ENCODE results near the gene CRIP1. TPM values are rescaled to one million over a fixed set of nuclear protein-coding genes. Genes with fewer than 3 reads are reported as not detected.
A peak's percentile ranks its signal among the peaks of the same experiment; 100 is the strongest.

The CRIP1 gene
- total RNA-seq, 1 donor from 2014 or later: 7.6 TPM

GRCh38 chr14:105486974-105487448 is 325 bp downstream of the CRIP1 start:
- peak in 1 of 2 donors; percentile 67 for TF ChIP-seq POLR2AphosphoS5 (IDR thresholded peaks at IDR 0.05; ENCODE audit: insufficient read depth in 1 of 2, low read depth in 1 of 2)
- TF ChIP-seq CTCF (IDR thresholded peaks at IDR 0.05): no peak
- TF ChIP-seq POLR2A (IDR thresholded peaks at IDR 0.05): peak in 1 of 2 donors; percentile 37
- H3K36me3 ChIP-seq: no peaks in the 10 kb centered on the region
- peak overlapping the region; percentile 97 for H3K27ac ChIP-seq
- H3K27me3 ChIP-seq: no peaks in the 10 kb centered on the region
- H3K4me1 ChIP-seq: peaks cover 90% of the 10 kb centered on the region
- H3K4me3 ChIP-seq: peak overlapping the region; percentile 48 to 57
- intact Hi-C loops (cut with DNase I): loop anchor here (5.0 kb wide), 2 partner anchors 115 to 185 kb away; partner anchors contain the start of gene BRF1
- no peaks in the 10 kb centered on the region for H3K9me3 ChIP-seq
- DNase-seq (ENCODE audit: extremely low spot score in 2 of 2): no peak

GRCh38 chr14:105487449-105487985 is 831 bp downstream of the CRIP1 start:
- TF ChIP-seq POLR2A (IDR thresholded peaks at IDR 0.05) (no peak), POLR2AphosphoS5 (IDR thresholded peaks at IDR 0.05; ENCODE audit: insufficient read depth in 1 of 2, low read depth in 1 of 2) (no peak), CTCF (IDR thresholded peaks at IDR 0.05) (no peak)
- Histone ChIP-seq H3K9me3 (no peaks in the 10 kb centered on the region), H3K27me3 (no peaks in the 10 kb centered on the region), H3K27ac (peak overlapping the region; percentile 97), H3K4me1 (peaks cover 89% of the 10 kb centered on the region), H3K36me3 (no peaks in the 10 kb centered on the region), H3K4me3 (peak overlapping the region; percentile 48 to 57)
- intact Hi-C loops (cut with DNase I): loop anchor here (5.0 kb wide), 2 partner anchors 115 to 185 kb away; partner anchors contain the start of gene BRF1
- no peak for DNase-seq (ENCODE audit: extremely low spot score in 2 of 2)

- intact Hi-C loops (cut with DNase I): loop anchor here (5.0 kb wide), 2 partner anchors 116 to 186 kb away; partner anchors contain the start of gene BRF1
- no peak for DNase-seq (ENCODE audit: extremely low spot score in 2 of 2)
- H3K4me3 ChIP-seq: peak overlapping the region; percentile 48 to 57
Observed at GRCh38 chr14:105487986-105488777, 1.5 kb downstream of the CRIP1 start.

GRCh38 chr14:105488781-105489541 is 2.3 kb downstream of the CRIP1 start:
- intact Hi-C loops (cut with DNase I): loop anchor here (5.0 kb wide), 2 partner anchors 117 to 187 kb away; partner anchors contain the start of gene BRF1
- H3K4me1 ChIP-seq: peaks cover 74% of the 10 kb centered on the region

More at GRCh38 chr14:105487986-105488777, 1.5 kb downstream of the CRIP1 start:
- Histone ChIP-seq H3K4me1 (peaks cover 82% of the 10 kb centered on the region), H3K27ac (peak overlapping the region; percentile 97), H3K36me3 (no peaks in the 10 kb centered on the region), H3K27me3 (no peaks in the 10 kb centered on the region), H3K9me3 (no peaks in the 10 kb centered on the region)
- no peak for TF ChIP-seq CTCF (IDR thresholded peaks at IDR 0.05)
- TF ChIP-seq POLR2A (IDR thresholded peaks at IDR 0.05): no peak
- peak in 1 of 2 donors; percentile 12 for TF ChIP-seq POLR2AphosphoS5 (IDR thresholded peaks at IDR 0.05; ENCODE audit: insufficient read depth in 1 of 2, low read depth in 1 of 2)

More at GRCh38 chr14:105488781-105489541, 2.3 kb downstream of the CRIP1 start:
- peak overlapping the region; percentile 97 for H3K27ac ChIP-seq
- no peaks in the 10 kb centered on the region for H3K36me3 ChIP-seq
- no peaks in the 10 kb centered on the region for H3K27me3 ChIP-seq
- TF ChIP-seq POLR2A (IDR thresholded peaks at IDR 0.05) (no peak), CTCF (IDR thresholded peaks at IDR 0.05) (no peak), POLR2AphosphoS5 (IDR thresholded peaks at IDR 0.05; ENCODE audit: insufficient read depth in 1 of 2, low read depth in 1 of 2) (no peak)
- H3K9me3 ChIP-seq: no peaks in the 10 kb centered on the region
- H3K4me3 ChIP-seq: peak overlapping the region; percentile 57 to 76
- DNase-seq (ENCODE audit: extremely low spot score in 2 of 2): no peak

Data from vagina (tissue), 2 donors.